Gastroesophageal sphincter (tissue), 3 donors: ENCODE data around the gene SAYSD1.

ENCODE experiments used
- CTCF ChIP-seq, 4 experiments: fragments of 200-600 bp in 2 of 4; fragments of 450-650 bp in 2 of 4; sonication (generic) in 1 of 4; IDR thresholded peaks; one replicate each; pipeline ENCODE4 v1.5.1; 2017 to 2019; ENCODE audit warnings: antibody characterized with exemption in 4 of 4, mild to moderate bottlenecking in 2 of 4, moderate library complexity in 2 of 4
- POLR2A ChIP-seq, 2 donors: fragments of 450-650 bp; IDR thresholded peaks; one replicate each; pipeline ENCODE4 v1.6.1; 2017; ENCODE audit warnings: antibody characterized with exemption in 2 of 2, mild to moderate bottlenecking in 2 of 2, moderate library complexity in 1 of 2
- POLR2AphosphoS5 ChIP-seq: sonication (generic); formaldehyde crosslinking; IDR thresholded peaks from one replicate; pipeline ENCODE4 v1.6.1; 2017; ENCODE audit warnings: antibody characterized with exemption

GRCh38 chr6:39092124-39092523 is 22.9 kb downstream of the SAYSD1 start:
- TF ChIP-seq CTCF (IDR thresholded peaks at IDR 0.05), result no peak
- no peak for TF ChIP-seq POLR2A (IDR thresholded peaks at IDR 0.05)
- TF ChIP-seq POLR2AphosphoS5, result no peak
